GM21515 (cell line): ENCODE data around the gene PTPRT.

ENCODE experiments used
- ATAC-seq: cut with Tn5 transposase; IDR thresholded peaks from one replicate; pipeline ENCODE4 v1.9.1; 2021; ENCODE audit not compliant: unreplicated experiment

Gene PTPRT

GRCh38 chr20:42581311-42581710 is 608.4 kb downstream of the PTPRT start:
- no peak for ATAC-seq

- no peak for ATAC-seq
Measured at GRCh38 chr20:42576167-42576566, 613.5 kb downstream of the PTPRT start.

- no peak for ATAC-seq
Measured at GRCh38 chr20:42572320-42573016, 617.2 kb downstream of the PTPRT start.

GRCh38 chr20:42567409-42567808 is 622.3 kb downstream of the PTPRT start:
- ATAC-seq: no peak

- no peak for ATAC-seq
Measured at GRCh38 chr20:42565235-42565995, 624.3 kb downstream of the PTPRT start.

GRCh38 chr20:42559665-42560064 is 630.0 kb downstream of the PTPRT start:
- no peak for ATAC-seq

GRCh38 chr20:42556575-42556974 is 633.1 kb downstream of the PTPRT start:
- no peak for ATAC-seq

- ATAC-seq: no peak
Measured at GRCh38 chr20:42553374-42553773, 636.3 kb downstream of the PTPRT start.

- no peak for ATAC-seq
Measured at GRCh38 chr20:42549496-42549895, 640.2 kb downstream of the PTPRT start.

GRCh38 chr20:42544926-42545325 is 644.8 kb downstream of the PTPRT start:
- no peak for ATAC-seq

GRCh38 chr20:42532831-42533230 is 656.9 kb downstream of the PTPRT start:
- ATAC-seq: no peak

GRCh38 chr20:42531508-42531961 is 658.2 kb downstream of the PTPRT start:
- ATAC-seq: no peak

- ATAC-seq: no peak
Measured at GRCh38 chr20:42530855-42531448, 658.8 kb downstream of the PTPRT start.

GRCh38 chr20:42530191-42530590 is 659.5 kb downstream of the PTPRT start:
- ATAC-seq: no peak

- no peak for ATAC-seq
Measured at GRCh38 chr20:42524058-42524457, 665.6 kb downstream of the PTPRT start.

GRCh38 chr20:42516692-42517091 is 673.0 kb downstream of the PTPRT start:
- no peak for ATAC-seq

- ATAC-seq: no peak
Measured at GRCh38 chr20:42510686-42511085, 679.0 kb downstream of the PTPRT start.

- no peak for ATAC-seq
Measured at GRCh38 chr20:42507874-42508273, 681.8 kb downstream of the PTPRT start.

GRCh38 chr20:42506397-42506796 is 683.3 kb downstream of the PTPRT start:
- no peak for ATAC-seq

- no peak for ATAC-seq
Measured at GRCh38 chr20:42502591-42502990, 687.1 kb downstream of the PTPRT start.

- no peak for ATAC-seq
Measured at GRCh38 chr20:42496595-42496994, 693.1 kb downstream of the PTPRT start.

GRCh38 chr20:42494290-42494689 is 695.4 kb downstream of the PTPRT start:
- ATAC-seq: no peak
